GM18951 (cell line): ENCODE results near the gene SH2D6.
"Not testable (repeated sequence)": the region's sequence is repeated elsewhere in the genome, so short reads cannot be mapped to it uniquely, and the experiment has no call there.

ENCODE experiments used
- POLR2A ChIP-seq: IDR thresholded peaks from 4 replicates; pipeline ENCODE4 v1.6.1; 2011; ENCODE audit warnings: mild to moderate bottlenecking; ENCODE audit not compliant: insufficient read length, insufficient read depth; ENCODE audit errors: extremely low read depth
- in situ Hi-C: fragments of 300-500 bp; cut with MboI; formaldehyde crosslinking; loops from one replicate; pipeline ENCODE4 v1.12.0; 2022; ENCODE audit warnings: low sequenced_read_pairs, mixed read lengths, inconsistent platforms; ENCODE audit not compliant: unreplicated experiment

The SH2D6 gene

GRCh38 chr2:85418132-85419008 is at the start of gene SH2D6:
SH2D6 (plus strand) TSS chr2:85418714; CDS start chr2:85429466, 10,752 bp downstream.
- TF ChIP-seq POLR2A, result peak; percentile 57
- in situ Hi-C loops, result no loop called here

GRCh38 chr2:85368921-85369320 is 49.6 kb upstream of the SH2D6 start:
- in situ Hi-C loops, result no loop called here

GRCh38 chr2:85369500-85369899 is 49.0 kb upstream of the SH2D6 start:
- in situ Hi-C loops, result no loop called here

More at GRCh38 chr2:85368921-85369320, 49.6 kb upstream of the SH2D6 start:
- TF ChIP-seq POLR2A, result no peak

GRCh38 chr2:85371045-85371444 is 47.5 kb upstream of the SH2D6 start:
- in situ Hi-C loops, result no loop called here
- no peak for TF ChIP-seq POLR2A

More at GRCh38 chr2:85369500-85369899, 49.0 kb upstream of the SH2D6 start:
- no peak for TF ChIP-seq POLR2A

GRCh38 chr2:85376291-85377065 is 42.0 kb upstream of the SH2D6 start:
- TF ChIP-seq POLR2A, result no peak
- in situ Hi-C loops, result no loop called here

DNA sequence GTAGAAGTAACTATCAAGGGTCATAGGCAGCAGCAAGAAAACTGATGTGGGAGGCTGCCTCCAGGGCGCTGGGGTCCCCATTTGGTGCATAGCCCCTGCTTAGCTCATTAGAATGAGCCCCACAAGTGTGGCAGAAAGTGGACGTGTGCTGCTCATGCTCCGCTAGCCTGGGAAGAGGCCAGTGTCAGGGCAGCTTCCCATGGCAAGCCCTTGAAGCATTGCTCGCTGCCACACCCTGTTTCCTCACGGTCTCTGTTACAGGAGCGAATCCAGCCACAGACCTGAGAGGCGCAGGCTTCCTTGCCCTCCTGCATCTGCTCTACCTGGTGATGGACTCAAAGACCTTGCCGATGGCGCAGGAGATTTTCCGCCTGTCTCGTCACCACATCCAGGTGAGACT is 41.4 kb upstream of the SH2D6 start:
- in situ Hi-C loops, result no loop called here

DNA sequence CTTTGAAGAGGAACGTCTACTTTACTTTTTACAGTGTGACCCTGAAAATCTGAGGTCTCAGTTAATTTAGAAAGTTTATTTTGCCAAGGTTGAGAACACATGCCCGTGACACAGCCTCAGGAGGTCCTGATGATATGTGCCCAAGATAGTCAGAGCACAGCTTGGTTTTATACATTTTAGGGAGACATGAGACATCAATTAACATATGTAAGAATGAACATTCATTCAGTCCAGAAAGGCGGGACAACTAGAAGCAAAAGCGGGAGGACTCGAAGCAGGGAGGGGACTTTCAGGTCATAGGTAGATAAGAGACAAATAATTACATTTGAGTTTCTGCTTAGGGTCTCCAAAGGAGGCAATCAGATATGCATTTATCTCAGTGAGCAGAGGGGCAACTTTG is 40.3 kb upstream of the SH2D6 start:
- no peak for TF ChIP-seq POLR2A

More for the DNA sequence above, 41.4 kb upstream of the SH2D6 start:
- no peak for TF ChIP-seq POLR2A

GRCh38 chr2:85380048-85380447 is 38.5 kb upstream of the SH2D6 start:
- no peak for TF ChIP-seq POLR2A
- in situ Hi-C loops, result no loop called here

More for the DNA sequence above, 40.3 kb upstream of the SH2D6 start:
- in situ Hi-C loops, result no loop called here

GRCh38 chr2:85383151-85383550 is 35.4 kb upstream of the SH2D6 start:
- in situ Hi-C loops, result not testable (repeated sequence)

DNA sequence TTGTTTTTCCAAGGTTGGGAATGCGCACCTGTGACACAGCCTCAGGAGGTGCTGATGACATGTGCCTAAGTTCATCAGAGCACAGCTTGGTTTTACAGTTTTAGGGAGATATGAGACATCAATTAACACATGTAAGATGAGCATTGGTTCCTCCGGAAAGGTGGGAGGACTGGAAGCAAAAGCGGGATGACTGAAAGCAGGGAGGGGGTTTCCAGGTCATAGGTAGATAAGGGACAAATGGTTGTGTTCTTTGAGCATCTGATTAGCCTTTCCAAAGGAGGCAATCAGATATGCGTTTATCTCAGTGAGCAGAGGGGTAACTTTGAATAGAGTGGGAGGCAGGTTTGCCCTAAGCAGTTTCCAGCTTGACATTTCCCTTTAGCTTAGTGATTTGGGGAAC is 34.7 kb upstream of the SH2D6 start:
- TF ChIP-seq POLR2A, result no peak
- in situ Hi-C loops, result no loop called here

GRCh38 chr2:85385746-85386145 is 32.8 kb upstream of the SH2D6 start:
- TF ChIP-seq POLR2A, result no peak
- in situ Hi-C loops, result no loop called here

DNA sequence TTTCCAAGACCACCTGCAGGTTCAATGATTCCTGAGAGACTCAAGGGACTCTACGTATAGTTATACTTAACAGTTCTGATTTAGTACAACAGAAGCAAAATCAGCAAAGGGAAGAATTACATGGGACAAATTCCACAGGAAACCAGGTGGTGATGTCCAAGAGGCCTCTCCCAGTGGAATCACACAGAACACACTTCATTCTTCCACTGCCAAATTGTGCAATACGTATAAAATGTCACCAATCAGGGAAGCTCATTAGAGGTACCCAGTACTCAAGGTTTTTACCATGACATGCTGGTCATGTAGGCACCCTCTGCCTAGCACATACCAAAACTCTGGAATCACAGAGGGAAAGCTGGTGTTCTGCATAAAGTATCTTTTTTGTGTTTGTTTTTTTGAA is 30.8 kb upstream of the SH2D6 start:
- in situ Hi-C loops, result no loop called here
- no peak for TF ChIP-seq POLR2A

DNA sequence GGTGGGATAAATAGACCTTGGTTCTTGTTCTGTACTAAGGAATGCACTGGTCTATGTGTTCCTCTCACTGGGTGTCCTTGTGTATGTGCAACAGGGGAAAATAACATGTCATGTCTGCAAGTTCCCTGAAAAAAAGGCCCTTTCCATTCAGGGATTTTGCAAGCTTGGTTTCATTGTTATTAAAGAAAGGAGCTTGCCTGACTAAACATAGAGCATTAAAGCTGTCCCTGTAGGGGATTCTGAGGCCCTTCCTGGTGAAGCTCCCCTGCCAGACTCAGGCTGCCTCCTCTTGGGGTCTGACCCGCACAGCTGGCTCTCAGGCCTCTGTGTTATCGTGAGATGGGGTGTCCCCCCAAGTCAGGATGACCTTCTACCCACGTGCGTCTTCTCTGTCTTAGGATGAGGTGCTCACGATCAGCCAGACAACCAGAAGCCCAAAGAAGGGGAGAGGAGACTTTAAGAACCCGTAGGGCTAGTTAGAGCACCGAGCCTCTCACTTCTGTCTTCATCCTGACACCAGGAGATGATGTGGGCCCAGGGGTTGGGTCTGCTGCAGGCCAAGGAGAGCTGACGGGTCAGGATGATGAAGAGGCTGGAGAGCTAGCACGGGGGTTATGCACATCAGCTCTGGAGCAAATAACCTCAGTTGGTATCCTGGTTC is 29.5 kb upstream of the SH2D6 start:
- in situ Hi-C loops, result no loop called here
- TF ChIP-seq POLR2A, result no peak
